K562 (cell line): ENCODE results near the gene SEPTIN8.

Experiments
- ATF1 ChIP-seq, 2 experiments: fragments of 450-650 bp in 1 of 2; IDR thresholded peaks; 2 replicates each; pipeline ENCODE4 v1.6.1; 2016; ENCODE audit warnings: missing compliant biosample characterization in 1 of 2, missing genetic modification characterization in 1 of 2
- XRCC4 ChIP-seq: IDR thresholded peaks from one replicate; pipeline ENCODE4 v1.6.1; 2011; ENCODE audit not compliant: insufficient read depth, insufficient read length; ENCODE audit errors: extremely low read depth

DNA sequence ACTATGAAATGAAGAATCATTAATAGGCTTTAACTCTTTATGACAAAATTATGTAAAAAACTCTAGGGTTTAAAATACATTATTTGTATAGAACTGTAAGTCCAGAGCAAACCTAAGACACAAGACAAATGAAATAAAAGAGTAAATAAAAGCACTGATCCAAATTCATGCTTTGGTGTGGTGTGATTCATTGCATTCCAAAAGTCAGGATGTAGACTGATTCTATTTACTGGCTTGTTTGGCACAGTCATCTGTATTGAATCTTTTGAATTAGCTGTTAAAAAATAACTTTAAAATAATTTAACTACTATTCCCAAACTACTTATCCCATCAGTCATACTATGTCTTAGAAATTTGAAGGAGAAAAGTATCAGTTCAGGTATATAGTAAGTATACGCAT lies 72.2 kb downstream of the SEPTIN8 start:
- TF ChIP-seq ATF1 (CRISPR knock-in tag; IDR thresholded peaks at IDR 0.05), result no peak
- no peak for TF ChIP-seq ATF1 (tag; IDR thresholded peaks at IDR 0.05)
- no peak for TF ChIP-seq XRCC4
